ENCODE data around the gene OBSL1. TPM values are rescaled to one million over a fixed set of nuclear protein-coding genes. Genes with fewer than 3 reads are reported as not detected.
A peak's percentile ranks its signal among the peaks of the same experiment; 100 is the strongest.

Gene OBSL1
- total RNA-seq, 2 experiments from 2014 or later, result 0.16 TPM; not detected in 1

GRCh38 chr2:219609149-219609750 is 37.9 kb upstream of the OBSL1 start:
- Mint-ChIP-seq H3K27me3 (no peaks in the 10 kb centered on the region), H3K36me3 (peaks cover 1% of the 10 kb centered on the region), H3K4me1 (peaks cover 6% of the 10 kb centered on the region), H3K9me3 (ENCODE audit: low read depth) (no peaks in the 10 kb centered on the region), H3K27ac (peak overlapping the region; percentile 23), H3K4me3 (no peak overlapping the region)
- no peak for DNase-seq
- no peak for ATAC-seq
- CTCF ChIA-PET, result interaction anchor here (1.1 kb wide), 1 partner anchor 12 kb away, joined by 3 read pairs; the partner anchor contains the start of gene STK11IP

GRCh38 chr2:219608399-219608964 is 37.1 kb upstream of the OBSL1 start:
- CTCF ChIA-PET, result interaction anchor here (1.1 to 1.9 kb wide), 2 partner anchors 11 to 132 kb away, joined by 3 to 4 read pairs; partner anchors contain the start of gene STK11IP
- no peak overlapping the region for H3K27ac Mint-ChIP-seq
- no peaks in the 10 kb centered on the region for H3K9me3 Mint-ChIP-seq (ENCODE audit: low read depth)
- peaks cover 6% of the 10 kb centered on the region for H3K4me1 Mint-ChIP-seq
- ATAC-seq (no peak), DNase-seq (no peak)
- H3K27me3 Mint-ChIP-seq, result no peaks in the 10 kb centered on the region
- H3K36me3 Mint-ChIP-seq, result peaks cover 1% of the 10 kb centered on the region
- no peak overlapping the region for H3K4me3 Mint-ChIP-seq

- no peak for ATAC-seq
- Mint-ChIP-seq H3K36me3 (peaks cover 1% of the 10 kb centered on the region), H3K27me3 (no peaks in the 10 kb centered on the region), H3K9me3 (ENCODE audit: low read depth) (no peaks in the 10 kb centered on the region), H3K4me1 (peaks cover 6% of the 10 kb centered on the region), H3K4me3 (no peak overlapping the region), H3K27ac (no peak overlapping the region)
- CTCF ChIA-PET, result interaction anchor here (1.1 to 1.9 kb wide), 2 partner anchors 11 to 131 kb away, joined by 3 to 4 read pairs; partner anchors contain the start of gene STK11IP
- no peak for DNase-seq
Observed at GRCh38 chr2:219607931-219608330, 36.6 kb upstream of the OBSL1 start.

DNA sequence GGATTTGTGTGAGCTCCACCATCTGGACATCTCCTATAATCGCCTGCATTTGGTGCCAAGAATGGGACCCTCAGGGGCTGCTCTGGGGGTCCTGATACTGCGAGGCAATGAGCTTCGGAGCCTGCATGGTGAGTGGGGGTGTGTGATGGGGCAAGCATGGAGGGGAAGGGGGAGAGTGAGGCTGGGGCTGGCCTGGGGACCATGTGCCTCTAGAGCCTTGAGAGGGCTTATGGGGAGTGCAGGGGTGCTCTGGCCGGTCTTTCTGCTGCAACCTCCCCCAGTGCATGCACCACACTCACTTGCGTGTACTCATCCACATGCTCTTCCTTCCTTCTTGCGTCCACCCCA is 34.2 kb upstream of the OBSL1 start:
- ATAC-seq (no peak), DNase-seq (no peak)
- Mint-ChIP-seq H3K4me3 (no peak overlapping the region), H3K9me3 (ENCODE audit: low read depth) (no peaks in the 10 kb centered on the region), H3K36me3 (peaks cover 3% of the 10 kb centered on the region), H3K27ac (no peak overlapping the region), H3K27me3 (no peaks in the 10 kb centered on the region), H3K4me1 (no peaks in the 10 kb centered on the region)
- CTCF ChIA-PET, result interaction anchor here (1.1 to 2.4 kb wide), 2 partner anchors 46 to 64 kb away, joined by 3 to 9 read pairs; no protein-coding TSS in a partner anchor

GRCh38 chr2:219603771-219604170 is 32.4 kb upstream of the OBSL1 start:
- Mint-ChIP-seq H3K9me3 (ENCODE audit: low read depth) (no peaks in the 10 kb centered on the region), H3K27ac (no peak overlapping the region), H3K36me3 (peaks cover 3% of the 10 kb centered on the region), H3K4me3 (no peak overlapping the region), H3K4me1 (peaks cover 5% of the 10 kb centered on the region), H3K27me3 (no peaks in the 10 kb centered on the region)
- ATAC-seq (no peak), DNase-seq (no peak)
- CTCF ChIA-PET, result no interaction called here

GRCh38 chr2:219598308-219599078 is 27.2 kb upstream of the OBSL1 start:
- H3K4me1 Mint-ChIP-seq, result peaks cover 16% of the 10 kb centered on the region
- peak overlapping the region; percentile 94 for H3K4me3 Mint-ChIP-seq
- peaks cover 2% of the 10 kb centered on the region for H3K36me3 Mint-ChIP-seq
- peaks cover 3% of the 10 kb centered on the region for H3K27me3 Mint-ChIP-seq
- no peaks in the 10 kb centered on the region for H3K9me3 Mint-ChIP-seq (ENCODE audit: low read depth)
- H3K27ac Mint-ChIP-seq, result peak overlapping the region; percentile 93
- ATAC-seq (no peak), DNase-seq (no peak)
- CTCF ChIA-PET, result interaction anchor here (0.8 to 6.5 kb wide), 4 partner anchors 37 to 68 kb away, joined by 3 to 37 read pairs (median 4); partner anchors contain the start of genes CHPF and TMEM198

- Mint-ChIP-seq H3K27me3 (peaks cover 3% of the 10 kb centered on the region), H3K36me3 (peaks cover 2% of the 10 kb centered on the region), H3K27ac (peak within 1 kb of the TSS; percentile 93), H3K4me1 (peaks cover 16% of the 10 kb centered on the region), H3K9me3 (ENCODE audit: low read depth) (no peaks in the 10 kb centered on the region), H3K4me3 (peak within 1 kb of the TSS; percentile 94)
- peak; percentile 91 for ATAC-seq
- peak; percentile 96 for DNase-seq
- CTCF ChIA-PET, result interaction anchor here (0.8 to 6.5 kb wide), 11 partner anchors 11 to 102 kb away, joined by 3 to 37 read pairs (median 3); partner anchors contain the start of genes CHPF, GMPPA and TMEM198
Observed at GRCh38 chr2:219597552-219598307, 26.4 kb upstream of the OBSL1 start, which contains the start of gene STK11IP. TSS of gene STK11IP (plus strand) at chr2:219597857. CDS start at chr2:219598120, 263 bp downstream.

- DNase-seq, result no peak
- no peaks in the 10 kb centered on the region for H3K9me3 Mint-ChIP-seq (ENCODE audit: low read depth)
- peak; percentile 9 for ATAC-seq
- H3K4me3 Mint-ChIP-seq, result peak overlapping the region; percentile 94
- peaks cover 2% of the 10 kb centered on the region for H3K36me3 Mint-ChIP-seq
- CTCF ChIA-PET, result interaction anchor here (1.1 to 6.5 kb wide), 9 partner anchors 12 to 101 kb away, joined by 3 to 37 read pairs (median 3); partner anchors contain the start of genes CHPF, GMPPA and TMEM198
- peak overlapping the region; percentile 93 for H3K27ac Mint-ChIP-seq
- H3K27me3 Mint-ChIP-seq, result peaks cover 3% of the 10 kb centered on the region
- H3K4me1 Mint-ChIP-seq, result peaks cover 16% of the 10 kb centered on the region
Observed at GRCh38 chr2:219596954-219597551, 25.7 kb upstream of the OBSL1 start.

GRCh38 chr2:219595256-219595655 is 23.9 kb upstream of the OBSL1 start:
- ATAC-seq (no peak), DNase-seq (no peak)
- CTCF ChIA-PET, result interaction anchor here (6.5 kb wide), 1 partner anchor 53 kb away, joined by 37 read pairs; the partner anchor contains the start of genes CHPF and TMEM198
- H3K9me3 Mint-ChIP-seq (ENCODE audit: low read depth), result no peaks in the 10 kb centered on the region
- peaks cover 16% of the 10 kb centered on the region for H3K4me1 Mint-ChIP-seq
- peaks cover 3% of the 10 kb centered on the region for H3K27me3 Mint-ChIP-seq
- H3K4me3 Mint-ChIP-seq, result no peak overlapping the region
- no peaks in the 10 kb centered on the region for H3K36me3 Mint-ChIP-seq
- H3K27ac Mint-ChIP-seq, result no peak overlapping the region

- peaks cover 4% of the 10 kb centered on the region for H3K27me3 Mint-ChIP-seq
- H3K9me3 Mint-ChIP-seq (ENCODE audit: low read depth), result no peaks in the 10 kb centered on the region
- peaks cover 5% of the 10 kb centered on the region for H3K4me1 Mint-ChIP-seq
- CTCF ChIA-PET, result no interaction called here
- no peak for DNase-seq
- H3K4me3 Mint-ChIP-seq, result no peak overlapping the region
- H3K36me3 Mint-ChIP-seq, result no peaks in the 10 kb centered on the region
- ATAC-seq, result no peak
- H3K27ac Mint-ChIP-seq, result no peak overlapping the region
Observed at GRCh38 chr2:219593154-219593553, 21.8 kb upstream of the OBSL1 start.

DNA sequence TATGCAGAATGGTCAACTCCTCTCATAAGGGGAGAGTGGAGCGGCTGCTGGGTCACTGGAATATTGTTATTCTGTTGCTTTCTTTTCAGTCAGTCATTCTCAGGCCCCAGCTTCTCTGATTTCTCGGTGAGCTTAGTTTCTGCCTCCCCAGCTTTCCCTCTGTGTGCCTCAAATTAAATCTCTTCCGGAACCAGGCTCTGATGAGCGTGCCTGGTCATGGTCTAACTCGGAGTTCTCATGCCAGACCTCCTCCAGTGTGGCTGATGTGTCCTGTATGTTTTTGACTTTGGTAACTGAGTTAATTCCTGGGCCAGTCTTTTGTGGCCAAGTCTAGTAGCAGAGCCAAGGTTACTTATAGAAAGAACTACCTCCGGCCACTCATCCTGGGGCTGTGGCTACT is 21.4 kb upstream of the OBSL1 start:
- peaks cover 4% of the 10 kb centered on the region for H3K27me3 Mint-ChIP-seq
- peaks cover 3% of the 10 kb centered on the region for H3K4me1 Mint-ChIP-seq

GRCh38 chr2:219591091-219591490 is 19.8 kb upstream of the OBSL1 start:
- Mint-ChIP-seq H3K9me3 (ENCODE audit: low read depth) (no peaks in the 10 kb centered on the region), H3K36me3 (no peaks in the 10 kb centered on the region), H3K27ac (no peak overlapping the region), H3K4me1 (no peaks in the 10 kb centered on the region), H3K27me3 (peaks cover 5% of the 10 kb centered on the region), H3K4me3 (no peak overlapping the region)
- CTCF ChIA-PET, result interaction anchor here (0.7 kb wide), 1 partner anchor 50 kb away, joined by 3 read pairs; no protein-coding TSS in a partner anchor
- ATAC-seq, result no peak
- DNase-seq, result no peak

More for the DNA sequence above, 21.4 kb upstream of the OBSL1 start:
- CTCF ChIA-PET, result interaction anchor here (1.1 kb wide), 1 partner anchor 52 kb away, joined by 3 read pairs; no protein-coding TSS in a partner anchor
- H3K9me3 Mint-ChIP-seq (ENCODE audit: low read depth), result no peaks in the 10 kb centered on the region
- ATAC-seq, result no peak
- H3K36me3 Mint-ChIP-seq, result no peaks in the 10 kb centered on the region
- no peak for DNase-seq
- H3K4me3 Mint-ChIP-seq, result no peak overlapping the region
- H3K27ac Mint-ChIP-seq, result no peak overlapping the region

Data from activated CD8-positive, alpha-beta memory T cell treated with anti-CD3 and anti-CD28 coated beads, Interleukin-2, amount 10 ng/mL, durations not matched to agents 7 days and 5 days (primary cell).